ENCODE results near the gene CHCHD5. TPM values are rescaled to one million over a fixed set of nuclear protein-coding genes. Genes with fewer than 3 reads are reported as not detected.

The CHCHD5 gene
- total RNA-seq, 1 donor from 2014 or later: 23.9 TPM

GRCh38 chr2:112602917-112603316 is 18.5 kb downstream of the CHCHD5 start:
- Histone ChIP-seq H3K27ac (no peak overlapping the region), H3K4me3 (no peak overlapping the region), H3K4me1 (peaks cover 4% of the 10 kb centered on the region), H3K9me3 (no peaks in the 10 kb centered on the region), H3K27me3 (no peaks in the 10 kb centered on the region), H3K36me3 (no peaks in the 10 kb centered on the region)
- DNase-seq: no peak
- ATAC-seq: no peak
- intact Hi-C loops (cut with DNase I): loop anchor here (5.0 kb wide), 1 partner anchor 124 kb away; no protein-coding TSS in a partner anchor
- TF ChIP-seq CTCF (IDR thresholded peaks at IDR 0.05): no peak

- Histone ChIP-seq H3K27me3 (no peaks in the 10 kb centered on the region), H3K4me3 (no peak overlapping the region), H3K9me3 (no peaks in the 10 kb centered on the region), H3K27ac (no peak overlapping the region), H3K4me1 (peaks cover 4% of the 10 kb centered on the region), H3K36me3 (no peaks in the 10 kb centered on the region)
- DNase-seq (no peak), ATAC-seq (no peak)
- intact Hi-C loops (cut with DNase I): loop anchor here (5.0 kb wide), 1 partner anchor 124 kb away; no protein-coding TSS in a partner anchor
- no peak for TF ChIP-seq CTCF (IDR thresholded peaks at IDR 0.05)
Measured at GRCh38 chr2:112603731-112604130, 19.3 kb downstream of the CHCHD5 start.

GRCh38 chr2:112604952-112605351 is 20.5 kb downstream of the CHCHD5 start:
- DNase-seq (no peak), ATAC-seq (no peak)
- Histone ChIP-seq H3K27ac (no peak overlapping the region), H3K36me3 (no peaks in the 10 kb centered on the region), H3K4me1 (peaks cover 4% of the 10 kb centered on the region), H3K27me3 (no peaks in the 10 kb centered on the region), H3K9me3 (no peaks in the 10 kb centered on the region), H3K4me3 (no peak overlapping the region)
- intact Hi-C loops (cut with DNase I): loop anchor here (5.0 kb wide), 1 partner anchor 122 kb away; no protein-coding TSS in a partner anchor
- TF ChIP-seq CTCF (IDR thresholded peaks at IDR 0.05): no peak

- intact Hi-C loops (cut with DNase I): no loop called here
- no peaks in the 10 kb centered on the region for H3K27me3 ChIP-seq
- no peak for DNase-seq
Measured at GRCh38 chr2:112605926-112606325, 21.5 kb downstream of the CHCHD5 start.

GRCh38 chr2:112606547-112606946 is 22.1 kb downstream of the CHCHD5 start:
- DNase-seq: no peak
- Histone ChIP-seq H3K27ac (no peak overlapping the region), H3K4me3 (no peak overlapping the region), H3K36me3 (no peaks in the 10 kb centered on the region), H3K4me1 (no peaks in the 10 kb centered on the region), H3K27me3 (no peaks in the 10 kb centered on the region), H3K9me3 (no peaks in the 10 kb centered on the region)
- intact Hi-C loops (cut with DNase I): no loop called here
- no peak for TF ChIP-seq CTCF (IDR thresholded peaks at IDR 0.05)
- ATAC-seq: no peak

More at GRCh38 chr2:112605926-112606325, 21.5 kb downstream of the CHCHD5 start:
- Histone ChIP-seq H3K36me3 (no peaks in the 10 kb centered on the region), H3K4me1 (no peaks in the 10 kb centered on the region), H3K4me3 (no peak overlapping the region), H3K9me3 (no peaks in the 10 kb centered on the region), H3K27ac (no peak overlapping the region)
- no peak for TF ChIP-seq CTCF (IDR thresholded peaks at IDR 0.05)
- ATAC-seq: no peak

Measured in upper lobe of right lung (tissue), 1 donor.